Liver (tissue), 6 donors: ENCODE results near the gene JPT1. TPM values are rescaled to one million over a fixed set of nuclear protein-coding genes. Genes with fewer than 3 reads are reported as not detected.
A peak's percentile ranks its signal among the peaks of the same experiment; 100 is the strongest.

Source experiments
- ATF3 ChIP-seq: IDR thresholded peaks from 2 replicates; pipeline ENCODE4 v1.6.1; 2016; ENCODE audit warnings: antibody characterized with exemption
- FOXA1 ChIP-seq: IDR thresholded peaks from 2 replicates; pipeline ENCODE4 v1.6.1; 2016; ENCODE audit warnings: antibody characterized with exemption
- FOXA2 ChIP-seq: IDR thresholded peaks from 2 replicates; pipeline ENCODE4 v1.6.1; 2016; ENCODE audit warnings: antibody characterized with exemption
- HNF4A ChIP-seq, 2 donors: conservative IDR thresholded peaks; 2 replicates each; pipeline ENCODE4 v1.6.1; 2016; ENCODE audit warnings: antibody characterized with exemption in 2 of 2, mild to moderate bottlenecking in 2 of 2
- REST ChIP-seq: IDR thresholded peaks from 2 replicates; pipeline ENCODE4 v1.6.1; 2016; ENCODE audit warnings: antibody characterized with exemption, mild to moderate bottlenecking
- polyA plus RNA-seq, 2 donors: library from polyadenylated mRNA; stranded (reverse) in 1 of 2; unstranded in 1 of 2; fragments of 200-250 nt in 1 of 2; fragments of >200 nt in 1 of 2; fragmentation: Nextera tagmentation in 1 of 2; extraction: Ambion mirVana in 1 of 2; gene quantifications; one replicate each; pipeline versions ENCODE4 v1.2.1 to v1.2.3, GENCODE V29; 2013 to 2015
- small RNA-seq: library from RNA; depleted of rRNA; stranded (forward); fragments of <200 nt; gene quantifications from one replicate; pipeline ENCODE3, GENCODE V24; 2014
- total RNA-seq, 2 donors: library from RNA; depleted of rRNA; stranded (reverse); fragments of >200 nt; gene quantifications; one replicate each; pipeline ENCODE4 v1.2.3, GENCODE V29; 2014
- donor health status: healthy.
- donor health status: healthy.
- donor health status: healthy.

JPT1 gene
- total and polyA plus RNA-seq, 4 donors: 20.5 to 47.8 (median 43.9) TPM

GRCh38 chr17:75086496-75087181 lies 67.7 kb downstream of the JPT1 start (continued):
- TF ChIP-seq REST (no peak), ATF3 (no peak), HNF4A (conservative IDR thresholded peaks at IDR 0.05) (peak; percentile 77 to 85), FOXA2 (no peak), FOXA1 (no peak)

Small RNAs within 50 kb of the gene (small RNA-seq; reads per million reads assigned to genes)
- gene RF00019: not detected

Other genes starting within 250 kb of the JPT1 start
- under 1 TPM in 1 of 2 donors, not detected in 1; under 0.01 TPM for gene USH1G, start 231.3 kb downstream of the JPT1 start, total RNA-seq
- gene USH1G, start 231.3 kb downstream of the JPT1 start, polyA plus RNA-seq: not detected
- gene OTOP2, start 230.2 kb downstream of the JPT1 start, total RNA-seq: not detected
- gene OTOP2, start 230.2 kb downstream of the JPT1 start, polyA plus RNA-seq: not detected
- gene OTOP3, start 218.6 kb downstream of the JPT1 start, total RNA-seq: not detected
- gene OTOP3, start 218.6 kb downstream of the JPT1 start, polyA plus RNA-seq: not detected
- gene HID1, start 181.8 kb downstream of the JPT1 start, total RNA-seq: 1 to 10 TPM; 2.7 to 6.2 TPM
- gene HID1, start 181.8 kb downstream of the JPT1 start, polyA plus RNA-seq: 1 to 10 TPM; 3.5 to 3.8 TPM
- 1 to 10 TPM in 1 of 2 donors, under 1 TPM in 1; 0.70 to 1.5 TPM for gene CDR2L, start 166.9 kb downstream of the JPT1 start, total RNA-seq
- 1 to 10 TPM in 1 of 2 donors, under 1 TPM in 1; 0.78 to 1.1 TPM for gene CDR2L, start 166.9 kb downstream of the JPT1 start, polyA plus RNA-seq
- 10 to 100 TPM; 20.5 to 29.9 TPM for gene MRPL58, start 141.8 kb downstream of the JPT1 start, total RNA-seq
- 10 to 100 TPM; 36.9 to 47.0 TPM for gene MRPL58, start 141.8 kb downstream of the JPT1 start, polyA plus RNA-seq
- 100 to 1,000 TPM; 102 to 128 TPM for gene ATP5PD, start 107.5 kb downstream of the JPT1 start, total RNA-seq
- 100 to 1,000 TPM; 241 to 378 TPM for gene ATP5PD, start 107.5 kb downstream of the JPT1 start, polyA plus RNA-seq
- gene KCTD2, start 107.3 kb downstream of the JPT1 start, total RNA-seq: 1 to 10 TPM; 5.6 to 8.2 TPM
- gene KCTD2, start 107.3 kb downstream of the JPT1 start, polyA plus RNA-seq: 1 to 10 TPM; 2.4 to 7.1 TPM
- 1 to 10 TPM; 3.0 to 4.5 TPM for gene SLC16A5, start 66.6 kb downstream of the JPT1 start, total RNA-seq
- gene SLC16A5, start 66.6 kb downstream of the JPT1 start, polyA plus RNA-seq: 1 to 10 TPM; 1.0 to 2.1 TPM
- 1 to 10 TPM; 1.7 to 3.1 TPM for gene ARMC7, start 44.5 kb downstream of the JPT1 start, total RNA-seq
- 1 to 10 TPM; 4.3 to 6.6 TPM for gene ARMC7, start 44.5 kb downstream of the JPT1 start, polyA plus RNA-seq
- gene NT5C, start 22.8 kb downstream of the JPT1 start, total RNA-seq: 10 to 100 TPM; 13.6 to 27.2 TPM
- 10 to 100 TPM; 22.5 to 26.4 TPM for gene NT5C, start 22.8 kb downstream of the JPT1 start, polyA plus RNA-seq
- 10 to 100 TPM; 20.9 to 79.0 TPM for gene SUMO2, start 28.4 kb upstream of the JPT1 start, total RNA-seq
- gene SUMO2, start 28.4 kb upstream of the JPT1 start, polyA plus RNA-seq: 100 to 1,000 TPM in 1 of 2 donors, 10 to 100 TPM in 1; 22.0 to 160 TPM
- 10 to 100 TPM; 27.9 to 36.3 TPM for gene NUP85, start 51.2 kb upstream of the JPT1 start, total RNA-seq
- gene NUP85, start 51.2 kb upstream of the JPT1 start, polyA plus RNA-seq: 10 to 100 TPM; 15.2 to 31.2 TPM
- gene GGA3, start 107.1 kb upstream of the JPT1 start, total RNA-seq: 10 to 100 TPM in 1 of 2 donors, 1 to 10 TPM in 1; 8.8 to 17.3 TPM
- 1 to 10 TPM; 4.6 to 9.5 TPM for gene GGA3, start 107.1 kb upstream of the JPT1 start, polyA plus RNA-seq
- gene MRPS7, start 107.4 kb upstream of the JPT1 start, total RNA-seq: 10 to 100 TPM; 24.1 to 33.0 TPM
- 10 to 100 TPM; 45.8 to 58.9 TPM for gene MRPS7, start 107.4 kb upstream of the JPT1 start, polyA plus RNA-seq
- 1 to 10 TPM; 6.2 to 8.6 TPM for gene MIF4GD, start 116.7 kb upstream of the JPT1 start, total RNA-seq
- 10 to 100 TPM; 10.8 to 13.6 TPM for gene MIF4GD, start 116.7 kb upstream of the JPT1 start, polyA plus RNA-seq
- gene SLC25A19, start 134.9 kb upstream of the JPT1 start, total RNA-seq: 1 to 10 TPM; 8.0 to 9.5 TPM
- 1 to 10 TPM; 4.7 to 5.2 TPM for gene SLC25A19, start 134.9 kb upstream of the JPT1 start, polyA plus RNA-seq